ENCODE data around the gene CLDN6.

Gene CLDN6

DNA sequence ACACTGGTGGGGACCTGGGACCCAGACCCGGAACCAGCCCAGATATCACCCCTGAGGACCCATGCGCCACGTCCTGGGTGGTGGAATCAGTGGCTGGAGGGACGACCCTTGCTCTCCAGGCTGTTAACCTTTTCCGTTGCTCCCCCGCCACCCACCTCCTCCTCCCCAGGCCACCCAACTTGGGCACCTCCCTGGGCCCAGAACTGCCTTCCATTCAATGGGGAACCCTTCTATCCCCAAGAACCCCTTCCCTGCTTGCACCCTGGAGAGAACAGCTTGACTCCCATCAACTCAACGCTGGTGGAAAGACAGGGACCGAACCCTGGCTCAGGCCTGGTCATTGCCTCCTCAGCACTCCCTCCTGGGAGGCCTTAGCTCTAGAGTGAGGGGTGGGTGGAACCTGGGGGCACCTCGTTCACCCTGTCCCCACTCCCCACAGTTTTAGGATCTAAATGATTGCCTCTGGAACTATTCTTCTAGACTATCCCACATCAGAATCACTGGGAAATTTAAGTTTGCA is 41.8 kb upstream of the CLDN6 start:
- TF ChIP-seq, protein P1, sequence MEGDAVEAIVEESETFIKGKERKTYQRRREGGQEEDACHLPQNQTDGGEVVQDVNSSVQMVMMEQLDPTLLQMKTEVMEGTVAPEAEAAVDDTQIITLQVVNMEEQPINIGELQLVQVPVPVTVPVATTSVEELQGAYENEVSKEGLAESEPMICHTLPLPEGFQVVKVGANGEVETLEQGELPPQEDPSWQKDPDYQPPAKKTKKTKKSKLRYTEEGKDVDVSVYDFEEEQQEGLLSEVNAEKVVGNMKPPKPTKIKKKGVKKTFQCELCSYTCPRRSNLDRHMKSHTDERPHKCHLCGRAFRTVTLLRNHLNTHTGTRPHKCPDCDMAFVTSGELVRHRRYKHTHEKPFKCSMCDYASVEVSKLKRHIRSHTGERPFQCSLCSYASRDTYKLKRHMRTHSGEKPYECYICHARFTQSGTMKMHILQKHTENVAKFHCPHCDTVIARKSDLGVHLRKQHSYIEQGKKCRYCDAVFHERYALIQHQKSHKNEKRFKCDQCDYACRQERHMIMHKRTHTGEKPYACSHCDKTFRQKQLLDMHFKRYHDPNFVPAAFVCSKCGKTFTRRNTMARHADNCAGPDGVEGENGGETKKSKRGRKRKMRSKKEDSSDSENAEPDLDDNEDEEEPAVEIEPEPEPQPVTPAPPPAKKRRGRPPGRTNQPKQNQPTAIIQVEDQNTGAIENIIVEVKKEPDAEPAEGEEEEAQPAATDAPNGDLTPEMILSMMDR (IDR thresholded peaks at IDR 0.05; ENCODE audit: low read depth, low read length): no peak
- TF ChIP-seq EZH2phosphoT487 (IDR thresholded peaks at IDR 0.05; ENCODE audit: low read depth): no peak
- no peak overlapping the region for H3K27ac ChIP-seq (ENCODE audit: low read length)
- H4K20me1 ChIP-seq (ENCODE audit: insufficient read depth, low read length): 0 out of 2 replicates have a peak, but pooled peaks cover 2% of the 10 kb centered on the region
- peak overlapping the region; percentile 82 for H3K4me3 ChIP-seq (ENCODE audit: low read length)
- H3K9ac ChIP-seq (ENCODE audit: low read length): peak overlapping the region; percentile 88
- peaks cover 9% of the 10 kb centered on the region for H3K4me1 ChIP-seq (ENCODE audit: low read length)
- no peaks in the 10 kb centered on the region for H3K36me3 ChIP-seq (replicated peaks; ENCODE audit: low read depth, low read length)
- peak overlapping the region; percentile 93 for H2AFZ ChIP-seq (ENCODE audit: low read depth, low read length)
- H3K4me2 ChIP-seq (ENCODE audit: low read length): peak overlapping the region; percentile 98
- peaks cover 5% of the 10 kb centered on the region; the same call in 1 of the 2 replicates for H3K27me3 ChIP-seq (ENCODE audit: low read depth, low read length)
- H3K79me2 ChIP-seq (ENCODE audit: low read length): no peaks in the 10 kb centered on the region
- H3K9me3 ChIP-seq (ENCODE audit: insufficient read depth, low read length): no peaks in the 10 kb centered on the region

DNA sequence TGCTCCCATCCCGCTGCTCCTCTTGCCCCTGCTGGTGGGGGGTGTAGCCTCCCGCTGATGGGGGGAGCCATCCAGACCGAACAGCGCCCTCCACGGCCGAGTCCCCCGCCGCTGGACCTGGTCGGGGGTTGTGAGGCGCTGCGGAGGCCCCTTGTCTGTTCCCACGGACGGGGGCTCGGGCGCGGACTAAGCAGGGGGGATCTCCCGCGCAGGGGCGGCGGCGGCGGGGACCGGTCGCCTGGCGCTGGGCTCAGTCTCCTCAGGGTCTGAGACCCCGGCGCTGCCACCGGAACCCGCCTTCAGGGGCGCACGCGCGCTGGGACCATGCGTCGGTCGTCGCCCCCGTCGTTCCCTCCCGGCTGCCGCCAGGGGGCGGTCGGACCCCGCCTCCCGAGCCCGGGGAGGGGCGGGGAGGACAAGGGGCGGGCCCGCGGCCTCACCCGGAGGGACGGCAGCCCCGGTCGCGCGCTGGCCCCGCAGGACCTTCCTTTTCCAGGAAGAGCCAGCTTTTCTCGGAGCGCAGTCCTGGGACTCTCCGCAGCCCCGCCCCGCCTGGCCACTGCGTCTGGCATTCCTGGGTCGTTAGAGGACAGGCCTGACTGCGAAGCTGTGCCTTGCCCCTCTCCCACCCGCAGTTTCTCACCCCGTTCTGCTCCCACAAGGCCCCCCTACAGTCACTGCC is 41.2 kb upstream of the CLDN6 start:
- peak overlapping the region; percentile 19; the same call in 1 of the 2 replicates for H3K27ac ChIP-seq (ENCODE audit: low read length)

DNA sequence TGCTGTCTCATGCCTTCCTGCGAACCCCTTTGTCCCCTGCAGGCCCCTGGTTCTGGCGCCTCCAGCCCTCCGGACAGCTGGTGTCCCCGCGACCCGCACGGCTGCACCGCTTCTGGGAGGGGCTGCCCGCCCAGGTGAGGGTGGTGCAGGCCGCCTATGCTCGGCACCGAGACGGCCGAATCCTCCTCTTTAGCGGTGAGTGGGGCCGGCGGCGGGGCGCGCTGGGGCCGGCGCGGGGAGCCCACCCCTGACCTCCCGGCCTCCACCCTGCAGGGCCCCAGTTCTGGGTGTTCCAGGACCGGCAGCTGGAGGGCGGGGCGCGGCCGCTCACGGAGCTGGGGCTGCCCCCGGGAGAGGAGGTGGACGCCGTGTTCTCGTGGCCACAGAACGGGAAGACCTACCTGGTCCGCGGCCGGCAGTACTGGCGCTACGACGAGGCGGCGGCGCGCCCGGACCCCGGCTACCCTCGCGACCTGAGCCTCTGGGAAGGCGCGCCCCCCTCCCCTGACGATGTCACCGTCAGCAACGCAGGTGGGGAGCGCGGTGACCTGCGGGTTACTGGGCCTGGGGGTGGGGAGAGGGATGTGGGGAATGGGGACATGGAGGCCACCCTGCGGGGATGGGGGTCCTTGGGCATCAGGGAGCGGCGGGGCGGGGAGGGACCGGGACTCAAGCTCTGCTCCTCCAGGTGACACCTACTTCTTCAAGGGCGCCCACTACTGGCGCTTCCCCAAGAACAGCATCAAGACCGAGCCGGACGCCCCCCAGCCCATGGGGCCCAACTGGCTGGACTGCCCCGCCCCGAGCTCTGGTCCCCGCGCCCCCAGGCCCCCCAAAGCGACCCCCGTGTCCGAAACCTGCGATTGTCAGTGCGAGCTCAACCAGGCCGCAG is 40.4 kb upstream of the CLDN6 start:
- H2AFZ ChIP-seq (ENCODE audit: low read depth, low read length): peak overlapping the region; percentile 35; the same call in 1 of the 2 replicates

More for the DNA sequence above, 41.2 kb upstream of the CLDN6 start:
- Histone ChIP-seq H3K4me1 (ENCODE audit: low read length) (peaks cover 6% of the 10 kb centered on the region), H3K4me3 (ENCODE audit: low read length) (peak overlapping the region; percentile 82), H3K36me3 (replicated peaks; ENCODE audit: low read depth, low read length) (no peaks in the 10 kb centered on the region), H3K9ac (ENCODE audit: low read length) (peak overlapping the region; percentile 88), H4K20me1 (ENCODE audit: insufficient read depth, low read length) (0 out of 2 replicates have a peak, but pooled peaks cover 4% of the 10 kb centered on the region), H3K27me3 (ENCODE audit: low read depth, low read length) (peaks cover 5% of the 10 kb centered on the region; the same call in 1 of the 2 replicates), H3K9me3 (ENCODE audit: insufficient read depth, low read length) (no peaks in the 10 kb centered on the region), H3K4me2 (ENCODE audit: low read length) (peak overlapping the region; percentile 98), H3K79me2 (ENCODE audit: low read length) (no peaks in the 10 kb centered on the region), H2AFZ (ENCODE audit: low read depth, low read length) (peak overlapping the region; percentile 93)
- no peak for TF ChIP-seq EZH2phosphoT487 (IDR thresholded peaks at IDR 0.05; ENCODE audit: low read depth)
- TF ChIP-seq, protein P1 (IDR thresholded peaks at IDR 0.05; ENCODE audit: low read depth, low read length): peak; percentile 60

More for the DNA sequence above, 40.4 kb upstream of the CLDN6 start:
- H3K4me2 ChIP-seq (ENCODE audit: low read length): peak overlapping the region; percentile 93
- no peaks in the 10 kb centered on the region for H3K79me2 ChIP-seq (ENCODE audit: low read length)
- TF ChIP-seq, protein P1 (IDR thresholded peaks at IDR 0.05; ENCODE audit: low read depth, low read length): peak; percentile 40
- no peak for TF ChIP-seq EZH2phosphoT487 (IDR thresholded peaks at IDR 0.05; ENCODE audit: low read depth)
- H3K27me3 ChIP-seq (ENCODE audit: low read depth, low read length): peaks cover 5% of the 10 kb centered on the region; the same call in 1 of the 2 replicates
- peak overlapping the region; percentile 82 for H3K4me3 ChIP-seq (ENCODE audit: low read length)
- H3K4me1 ChIP-seq (ENCODE audit: low read length): peaks cover 6% of the 10 kb centered on the region
- 0 out of 2 replicates have a peak, but pooled peaks cover 4% of the 10 kb centered on the region for H4K20me1 ChIP-seq (ENCODE audit: insufficient read depth, low read length)
- peak overlapping the region; percentile 88 for H3K9ac ChIP-seq (ENCODE audit: low read length)
- no peaks in the 10 kb centered on the region for H3K36me3 ChIP-seq (replicated peaks; ENCODE audit: low read depth, low read length)
- peak overlapping the region; percentile 19; the same call in 1 of the 2 replicates for H3K27ac ChIP-seq (ENCODE audit: low read length)
- no peaks in the 10 kb centered on the region for H3K9me3 ChIP-seq (ENCODE audit: insufficient read depth, low read length)

Data from OCI-LY3 (cell line).